ENCODE data around the gene LCAT.
"Not testable (repeated sequence)": the region's sequence is repeated elsewhere in the genome, so short reads cannot be mapped to it uniquely, and the experiment has no call there.

Gene LCAT, protein sequence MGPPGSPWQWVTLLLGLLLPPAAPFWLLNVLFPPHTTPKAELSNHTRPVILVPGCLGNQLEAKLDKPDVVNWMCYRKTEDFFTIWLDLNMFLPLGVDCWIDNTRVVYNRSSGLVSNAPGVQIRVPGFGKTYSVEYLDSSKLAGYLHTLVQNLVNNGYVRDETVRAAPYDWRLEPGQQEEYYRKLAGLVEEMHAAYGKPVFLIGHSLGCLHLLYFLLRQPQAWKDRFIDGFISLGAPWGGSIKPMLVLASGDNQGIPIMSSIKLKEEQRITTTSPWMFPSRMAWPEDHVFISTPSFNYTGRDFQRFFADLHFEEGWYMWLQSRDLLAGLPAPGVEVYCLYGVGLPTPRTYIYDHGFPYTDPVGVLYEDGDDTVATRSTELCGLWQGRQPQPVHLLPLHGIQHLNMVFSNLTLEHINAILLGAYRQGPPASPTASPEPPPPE

DNA sequence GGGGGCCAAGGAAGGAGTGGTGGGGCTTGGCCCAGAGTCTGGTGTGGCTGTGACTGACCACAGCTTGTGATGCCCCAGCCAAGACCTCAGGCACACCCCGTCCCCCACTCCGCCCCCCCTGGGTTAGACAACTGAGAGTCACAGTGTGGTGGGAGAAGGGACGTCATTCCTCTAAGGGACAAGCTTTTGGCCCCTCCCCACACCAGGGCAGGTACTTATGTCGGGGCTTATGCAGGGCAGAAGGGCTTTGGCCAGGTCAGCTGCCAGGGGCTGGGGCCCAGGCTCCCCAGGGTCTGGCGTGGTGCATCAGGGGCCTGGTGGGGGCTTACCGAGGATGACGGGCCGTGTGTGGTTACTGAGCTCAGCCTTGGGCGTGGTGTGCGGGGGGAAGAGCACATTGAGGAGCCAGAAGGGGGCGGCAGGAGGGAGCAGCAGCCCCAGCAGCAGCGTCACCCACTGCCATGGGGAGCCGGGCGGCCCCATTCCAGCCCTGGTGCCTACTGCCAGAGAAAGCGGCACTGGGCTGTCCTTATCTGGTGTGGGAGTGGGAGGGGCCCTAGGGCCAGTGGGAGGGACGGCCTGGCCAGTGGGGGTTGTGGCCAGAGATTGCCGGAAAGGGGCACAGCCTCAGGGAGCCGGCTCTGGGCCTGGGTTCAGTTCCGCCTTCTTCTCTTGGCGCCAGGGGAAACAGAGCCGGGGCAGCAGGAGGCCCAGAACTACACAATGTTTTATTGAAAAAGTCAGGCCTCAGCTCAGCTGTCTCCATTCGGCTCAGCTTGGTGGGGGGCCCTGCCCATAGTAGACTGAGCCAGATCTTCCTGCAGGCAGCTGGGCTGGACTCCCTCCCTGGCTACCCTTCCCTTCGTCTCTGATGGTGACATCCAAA is at the start of gene LCAT:
Gene LCAT (minus strand): TSS at position 502 of the 886 bp plus-strand sequence. CDS start 19 bp downstream, at position 483.
- FAIRE-seq, result no peak

- FAIRE-seq, result no peak
Measured at GRCh38 chr16:67993207-67994039, 49.5 kb upstream of the LCAT start.

DNA sequence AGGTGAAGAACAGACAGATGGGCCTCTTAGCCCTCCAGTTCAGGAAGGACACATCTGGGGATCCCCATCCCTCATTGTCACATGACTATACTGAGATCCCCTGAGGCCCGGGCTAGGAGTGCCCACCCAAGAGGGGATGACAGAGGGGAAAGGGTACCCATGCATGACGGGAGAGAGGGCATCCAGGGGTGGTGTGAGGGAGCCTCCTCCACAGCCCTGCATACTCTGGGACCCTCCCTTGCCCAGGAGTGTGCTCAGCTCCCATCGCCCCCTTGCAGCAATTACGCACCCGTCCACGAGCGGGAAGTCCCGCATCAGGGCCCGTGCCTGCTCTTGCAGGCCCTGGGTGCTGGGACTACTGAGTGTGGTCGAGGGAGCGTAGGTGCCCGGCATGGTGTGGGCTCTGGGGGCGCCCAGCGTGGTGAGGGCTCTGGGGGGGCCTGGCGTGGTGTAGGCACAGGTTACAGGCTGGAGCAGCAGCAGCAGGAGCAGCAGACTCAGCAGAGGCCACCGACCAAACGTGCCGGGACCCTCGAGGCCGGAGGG is 48.8 kb upstream of the LCAT start:
- FAIRE-seq, result no peak

DNA sequence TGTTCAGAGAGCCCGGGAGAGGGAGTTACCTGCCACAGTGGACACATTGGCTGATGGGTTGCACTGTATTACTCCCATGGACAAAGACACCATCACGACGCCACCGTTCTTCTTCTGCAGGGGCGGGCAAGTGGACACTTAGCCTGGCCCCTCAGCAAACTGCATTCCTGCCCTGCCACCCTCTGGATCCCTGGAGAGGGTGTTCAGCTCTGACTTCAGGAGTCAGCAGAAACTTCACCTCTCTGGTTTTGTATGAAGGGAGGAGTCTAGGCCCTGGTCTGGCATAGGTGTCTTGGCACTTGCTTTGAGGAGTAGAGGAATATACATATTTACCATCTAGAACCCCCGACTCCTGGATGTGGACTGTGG is 46.1 kb upstream of the LCAT start:
- no peak for FAIRE-seq

DNA sequence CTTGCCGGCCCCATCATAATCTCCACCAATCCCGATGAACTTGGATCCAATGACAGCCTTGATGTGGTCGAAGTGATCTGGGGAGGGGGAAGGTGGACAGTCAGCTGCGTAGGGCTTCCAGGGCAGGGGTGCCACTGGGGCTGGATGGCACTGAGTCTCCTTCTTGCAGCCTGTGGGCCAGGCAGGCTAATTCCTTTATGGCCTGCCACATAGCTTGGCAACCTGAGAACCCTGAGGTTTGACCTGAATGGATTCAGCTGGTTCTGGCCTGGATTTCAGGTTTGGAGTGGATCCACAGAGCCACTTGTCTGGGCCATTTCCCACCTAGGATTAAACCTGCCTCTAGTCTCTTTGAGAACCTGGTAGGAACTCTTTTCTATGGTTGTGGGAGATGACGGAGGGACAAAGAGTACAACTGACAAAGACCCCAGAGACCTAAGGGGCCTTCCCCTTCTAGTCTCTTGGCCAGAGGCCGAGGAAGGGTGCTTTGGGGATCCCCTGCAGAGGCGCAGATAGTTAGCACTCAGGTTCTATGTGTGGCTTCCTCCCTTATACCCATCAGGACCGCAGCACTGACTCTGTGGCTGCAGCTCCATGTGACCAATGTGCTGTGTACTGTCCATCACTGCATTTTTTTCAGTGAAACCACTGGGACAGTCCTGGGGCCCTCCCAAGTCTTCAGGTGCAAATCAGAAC is 45.5 kb upstream of the LCAT start:
- no peak for FAIRE-seq

DNA sequence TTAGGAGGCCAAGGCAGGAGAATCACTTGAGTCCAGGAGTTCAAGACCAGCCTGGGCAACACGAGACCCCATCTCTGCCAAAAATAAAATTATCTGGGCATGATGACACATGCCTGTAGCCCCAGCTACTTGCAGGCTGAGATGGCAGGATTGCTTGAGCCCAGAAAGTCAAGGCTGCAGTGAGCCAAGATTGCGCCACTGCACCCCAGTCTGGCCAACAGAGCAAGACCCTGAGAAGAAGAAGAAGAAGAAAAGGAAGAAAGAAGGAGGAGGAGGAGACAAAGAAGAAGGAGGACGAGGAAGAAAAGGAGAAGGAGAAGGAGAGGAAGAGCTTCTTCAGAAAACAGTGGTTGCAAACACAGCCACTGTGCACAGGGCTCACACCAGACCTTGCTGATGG is 44.8 kb upstream of the LCAT start:
- FAIRE-seq, result no peak

- FAIRE-seq, result no peak
Measured at GRCh38 chr16:67987460-67988160, 43.7 kb upstream of the LCAT start.

DNA sequence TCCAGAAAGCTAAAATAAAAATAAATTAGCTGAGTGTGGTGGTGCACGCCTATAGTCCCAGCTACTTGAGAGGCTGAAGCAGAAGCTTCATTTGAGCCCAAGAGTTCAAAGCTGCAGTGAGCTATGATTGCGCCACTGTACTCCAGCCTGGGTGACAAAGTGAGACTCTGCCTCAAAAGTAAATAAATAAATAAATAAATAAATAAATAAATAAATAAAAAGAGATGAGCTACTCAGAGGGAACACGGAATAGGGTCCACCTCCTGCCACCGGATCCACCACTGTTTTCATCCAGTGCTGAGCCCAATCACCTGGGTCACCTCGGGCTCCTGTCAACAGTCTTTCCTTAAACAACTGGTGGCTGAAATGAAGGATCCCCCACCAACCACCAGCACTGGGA is 43.0 kb upstream of the LCAT start:
- FAIRE-seq, result no peak

DNA sequence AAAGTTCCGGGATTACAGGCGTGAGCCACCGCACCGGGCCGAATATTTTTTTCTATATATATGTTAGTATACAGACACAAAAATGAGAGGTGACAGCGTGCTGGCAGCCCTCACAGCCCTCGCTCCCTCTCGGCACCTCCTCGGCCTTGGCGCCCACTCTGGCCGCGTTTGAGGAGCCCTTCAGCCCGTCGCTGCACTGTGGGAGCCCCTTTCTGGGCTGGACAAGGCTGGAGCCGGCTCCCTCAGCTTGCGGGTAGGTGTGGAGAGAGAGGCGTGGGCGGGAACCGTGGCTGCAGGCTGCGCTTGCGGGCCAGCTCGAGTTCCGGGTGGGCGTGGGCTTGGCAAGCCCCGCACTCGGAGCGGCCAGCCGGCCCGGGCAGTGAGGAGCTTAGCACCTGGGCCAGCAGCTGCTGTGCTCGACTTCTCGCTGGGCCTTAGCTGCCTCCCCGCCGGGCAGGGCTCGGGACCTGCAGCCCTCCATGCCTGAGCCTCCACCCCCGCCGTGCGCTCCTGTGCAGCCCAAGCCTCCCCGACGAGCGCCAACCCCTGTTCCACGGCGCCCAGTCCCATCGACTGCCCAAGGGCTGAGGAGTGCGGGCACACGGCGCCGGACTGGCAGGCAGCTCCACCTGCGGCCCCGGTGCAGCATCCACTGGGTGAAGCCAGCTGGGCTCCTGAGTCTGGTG is 38.2 kb upstream of the LCAT start:
- FAIRE-seq, result no peak

DNA sequence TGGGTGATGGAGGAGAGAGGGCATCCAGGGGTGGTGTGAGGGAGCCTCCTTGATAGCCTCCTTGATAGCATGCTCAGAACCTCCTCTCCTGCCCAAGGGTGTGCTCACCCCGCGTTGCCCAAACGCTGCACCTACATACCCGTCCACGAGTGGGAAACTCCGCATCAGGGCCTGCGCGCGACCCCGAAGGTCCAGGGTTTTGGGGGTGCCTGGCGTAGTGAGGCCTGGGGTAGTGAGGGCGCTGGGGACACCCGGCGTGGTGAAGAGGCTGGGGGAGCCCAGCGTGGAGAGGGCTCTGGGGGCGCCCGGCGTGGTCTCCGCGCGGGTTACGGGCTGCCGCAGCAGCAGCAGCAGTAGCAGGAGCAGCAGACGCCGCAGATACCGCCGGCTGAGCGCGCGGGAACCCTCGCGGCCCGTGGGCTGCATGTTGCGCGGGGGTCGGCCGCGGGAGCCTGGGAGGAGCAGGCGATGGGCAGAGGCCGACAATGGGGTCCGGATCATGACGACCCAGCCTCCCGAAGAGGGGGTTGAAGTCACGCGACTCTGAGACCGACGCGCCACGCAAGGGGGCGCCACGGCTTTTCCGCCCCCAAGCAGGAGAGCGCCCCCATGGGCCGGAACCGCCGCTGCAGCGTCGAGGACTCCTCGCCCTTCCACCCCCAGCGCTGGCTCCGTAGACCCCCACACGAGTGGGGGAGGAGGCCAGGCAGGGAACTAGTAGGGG is 36.2 kb upstream of the LCAT start, which contains the start of gene DPEP3:
Gene DPEP3 (minus strand): TSS at position 545 of the 724 bp plus-strand sequence. CDS start 119 bp downstream, at position 426.
- no peak for FAIRE-seq

GRCh38 chr16:67977469-67978227 is 33.7 kb upstream of the LCAT start:
- FAIRE-seq, result no peak

DNA sequence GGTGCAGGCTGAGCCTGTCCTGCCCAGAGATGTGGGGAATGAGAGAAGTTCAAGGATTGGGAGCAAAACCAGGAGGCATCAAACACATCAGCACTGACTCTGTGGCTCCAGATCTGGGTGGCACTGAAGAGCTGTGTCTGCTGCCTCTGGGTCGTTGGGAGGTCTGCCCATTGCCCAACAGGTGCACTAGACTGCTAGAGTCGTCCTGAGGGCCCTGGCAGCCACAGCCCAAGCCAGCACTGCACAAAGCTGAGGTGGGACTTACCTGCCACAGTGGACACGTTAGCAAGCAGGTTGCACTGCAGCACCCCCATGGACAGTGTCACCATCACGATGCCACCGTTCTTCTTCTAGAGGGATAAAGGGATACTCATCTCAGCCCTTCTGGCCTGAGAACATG is 33.1 kb upstream of the LCAT start:
- no peak for FAIRE-seq

DNA sequence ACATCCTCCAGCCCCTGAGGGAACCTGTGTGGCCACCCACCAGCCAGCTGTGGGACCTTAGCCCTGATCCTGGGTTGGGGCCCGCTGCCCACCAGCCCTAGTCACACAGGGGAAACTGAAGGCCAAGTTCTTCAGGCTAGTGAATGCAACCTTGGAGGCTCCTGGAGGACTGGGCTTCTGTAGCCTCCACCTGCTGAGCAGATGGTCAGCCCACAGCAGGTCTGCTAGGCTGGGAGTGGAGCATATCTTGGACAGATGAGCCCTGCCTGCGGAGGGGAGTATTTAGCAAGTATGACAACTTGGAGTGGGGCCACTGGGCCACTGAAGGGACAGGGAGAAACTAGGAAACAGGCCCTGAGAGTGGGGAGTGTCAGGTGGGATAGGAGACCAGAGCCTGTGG is 32.3 kb upstream of the LCAT start:
- no peak for FAIRE-seq

GRCh38 chr16:67975321-67976105 is 31.6 kb upstream of the LCAT start:
- FAIRE-seq, result no peak

DNA sequence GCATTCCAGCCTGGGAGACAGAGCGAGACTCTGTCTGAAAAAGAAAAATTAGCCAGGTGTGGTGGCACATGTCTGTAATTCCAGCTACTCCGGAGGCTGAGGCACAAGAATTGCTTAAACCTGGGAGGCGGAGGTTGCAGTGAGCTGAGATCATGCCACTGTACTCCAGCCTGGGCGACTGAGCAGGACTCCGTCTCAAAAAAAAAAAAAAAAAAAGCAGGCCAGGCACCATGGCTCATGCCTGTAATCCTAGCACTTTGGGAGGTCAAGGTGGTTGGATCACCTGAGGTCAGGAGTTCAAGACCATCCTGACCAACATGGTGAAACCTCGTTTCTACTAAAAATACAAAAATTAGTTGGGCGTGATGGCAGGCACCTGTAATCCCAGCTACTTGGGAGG is 28.4 kb upstream of the LCAT start:
- FAIRE-seq, result not testable (repeated sequence)

GRCh38 chr16:67971111-67971510 is 27.2 kb upstream of the LCAT start:
- FAIRE-seq, result no peak

DNA sequence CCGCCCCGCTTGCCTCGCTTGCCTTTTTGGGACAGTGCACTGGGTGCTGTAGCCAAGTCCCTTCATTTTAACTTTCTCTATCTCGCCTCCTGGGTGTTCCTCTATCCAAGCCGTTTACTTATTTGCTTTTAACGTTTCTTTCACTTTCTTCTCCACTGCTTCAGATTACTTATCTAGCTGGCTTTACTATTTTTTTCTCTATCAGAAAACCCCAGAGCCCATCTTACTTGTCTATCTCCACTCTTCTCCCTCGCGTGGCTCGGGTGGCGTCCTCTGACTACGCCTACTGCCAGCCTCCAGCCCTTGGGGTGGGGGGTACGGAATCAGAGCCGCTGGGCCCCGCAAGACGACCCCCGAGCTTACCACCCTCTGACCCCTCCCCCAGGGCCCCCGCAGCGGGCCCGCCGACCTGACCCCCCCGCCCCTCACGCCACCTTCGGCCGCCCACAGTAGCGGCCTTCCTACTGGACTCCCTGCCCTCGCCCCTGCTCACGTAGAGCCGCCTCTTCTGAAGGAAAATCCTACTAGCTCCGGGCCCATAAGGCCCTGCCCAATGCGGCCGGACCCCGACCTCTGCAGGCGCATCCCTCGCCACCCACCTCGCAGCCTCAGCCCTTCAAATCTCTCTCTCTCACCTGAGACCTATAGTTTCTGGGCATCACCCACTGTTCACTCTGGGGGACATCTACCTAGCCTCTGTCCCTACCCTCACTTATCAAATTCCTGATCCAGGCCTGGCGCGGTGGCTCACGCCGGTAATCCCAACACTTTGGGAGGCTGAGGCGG is 25.5 kb upstream of the LCAT start:
- FAIRE-seq, result no peak

All from endometrium (tissue), 2 donors.